ENCODE results near the gene DEPP1.

The DEPP1 gene

GRCh38 chr10:44939691-44940401, 38.8 kb downstream of the DEPP1 start:
- no peaks in the 10 kb centered on the region for H3K27me3 ChIP-seq (ENCODE audit: insufficient read depth, low read length, poor library complexity, severe bottlenecking)
- no peak overlapping the region for H3K4me2 ChIP-seq (ENCODE audit: low read depth, low read length, poor library complexity, severe bottlenecking)
- no peaks in the 10 kb centered on the region for H3K79me2 ChIP-seq (ENCODE audit: insufficient read depth, low read length)
- no peaks in the 10 kb centered on the region for H3F3A ChIP-seq (ENCODE audit: low read depth)
- H3K36me3 ChIP-seq (ENCODE audit: insufficient read depth, low read length), result no peaks in the 10 kb centered on the region
- no peaks in the 10 kb centered on the region for H3K9me2 ChIP-seq (replicated peaks; ENCODE audit: low read depth, low read length)
- H4K20me1 ChIP-seq (ENCODE audit: insufficient read depth, low read length, poor library complexity, severe bottlenecking), result no peaks in the 10 kb centered on the region
- H3K4me3 ChIP-seq (ENCODE audit: low read length, poor library complexity, severe bottlenecking), result no peak overlapping the region
- H3K4me1 ChIP-seq (ENCODE audit: insufficient read depth, low read length, poor library complexity, severe bottlenecking), result peaks cover 23% of the 10 kb centered on the region
- no peak overlapping the region for H3K9ac ChIP-seq (ENCODE audit: low read depth, low read length, poor library complexity, severe bottlenecking)
- 0 out of 2 replicates have a peak, but pooled peaks cover 5% of the 10 kb centered on the region for H3K9me3 ChIP-seq (ENCODE audit: insufficient read depth, low read depth, low read length)
- TF ChIP-seq EZH2phosphoT487 (IDR thresholded peaks at IDR 0.05; ENCODE audit: borderline replicate concordance) (no peak), CTCF (conservative IDR thresholded peaks at IDR 0.05; ENCODE audit: low read length) (no peak)
- H2AFZ ChIP-seq (ENCODE audit: low read length), result no peak overlapping the region

DNA sequence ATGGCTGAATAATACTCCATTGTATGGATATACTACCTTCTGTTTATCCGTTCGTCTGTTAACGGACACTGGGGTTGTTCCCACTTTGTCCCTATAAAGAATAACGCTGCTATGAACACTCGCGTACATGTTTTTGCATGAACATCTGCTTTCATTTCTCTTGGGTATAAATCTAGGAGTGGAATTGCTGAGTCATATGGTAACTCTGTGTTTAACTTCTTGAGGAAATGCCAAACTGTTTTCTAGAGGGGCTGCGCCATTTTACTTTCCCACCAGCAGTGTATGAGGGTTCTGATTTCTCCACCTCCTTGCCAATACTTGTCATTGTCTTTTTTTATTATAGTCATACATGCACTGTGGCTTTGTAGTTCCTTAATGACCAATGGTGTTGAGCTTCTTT, 39.7 kb downstream of the DEPP1 start:
- no peaks in the 10 kb centered on the region for H4K20me1 ChIP-seq (ENCODE audit: insufficient read depth, low read length, poor library complexity, severe bottlenecking)
- H3K9me2 ChIP-seq (replicated peaks; ENCODE audit: low read depth, low read length), result no peaks in the 10 kb centered on the region
- H3K27me3 ChIP-seq (ENCODE audit: insufficient read depth, low read length, poor library complexity, severe bottlenecking), result no peaks in the 10 kb centered on the region
- TF ChIP-seq CTCF (conservative IDR thresholded peaks at IDR 0.05; ENCODE audit: low read length) (no peak), EZH2phosphoT487 (IDR thresholded peaks at IDR 0.05; ENCODE audit: borderline replicate concordance) (no peak)
- H2AFZ ChIP-seq (ENCODE audit: low read length), result no peak overlapping the region
- no peaks in the 10 kb centered on the region for H3K79me2 ChIP-seq (ENCODE audit: insufficient read depth, low read length)
- H3K9me3 ChIP-seq (ENCODE audit: insufficient read depth, low read depth, low read length), result 0 out of 2 replicates have a peak, but pooled peaks cover 1% of the 10 kb centered on the region
- no peak overlapping the region for H3K4me3 ChIP-seq (ENCODE audit: low read length, poor library complexity, severe bottlenecking)
- H3K4me2 ChIP-seq (ENCODE audit: low read depth, low read length, poor library complexity, severe bottlenecking), result no peak overlapping the region
- H3K36me3 ChIP-seq (ENCODE audit: insufficient read depth, low read length), result no peaks in the 10 kb centered on the region
- H3K4me1 ChIP-seq (ENCODE audit: insufficient read depth, low read length, poor library complexity, severe bottlenecking), result peaks cover 23% of the 10 kb centered on the region
- no peak overlapping the region for H3K9ac ChIP-seq (ENCODE audit: low read depth, low read length, poor library complexity, severe bottlenecking)
- H3F3A ChIP-seq (ENCODE audit: low read depth), result no peaks in the 10 kb centered on the region

GRCh38 chr10:44937196-44938005, 41.2 kb downstream of the DEPP1 start:
- Histone ChIP-seq H4K20me1 (ENCODE audit: insufficient read depth, low read length, poor library complexity, severe bottlenecking) (no peaks in the 10 kb centered on the region), H3K4me2 (ENCODE audit: low read depth, low read length, poor library complexity, severe bottlenecking) (no peak overlapping the region), H3K9ac (ENCODE audit: low read depth, low read length, poor library complexity, severe bottlenecking) (no peak overlapping the region), H2AFZ (ENCODE audit: low read length) (no peak overlapping the region), H3F3A (ENCODE audit: low read depth) (no peaks in the 10 kb centered on the region), H3K4me3 (ENCODE audit: low read length, poor library complexity, severe bottlenecking) (no peak overlapping the region), H3K4me1 (ENCODE audit: insufficient read depth, low read length, poor library complexity, severe bottlenecking) (peaks cover 32% of the 10 kb centered on the region), H3K79me2 (ENCODE audit: insufficient read depth, low read length) (no peaks in the 10 kb centered on the region), H3K36me3 (ENCODE audit: insufficient read depth, low read length) (no peaks in the 10 kb centered on the region), H3K9me2 (replicated peaks; ENCODE audit: low read depth, low read length) (no peaks in the 10 kb centered on the region), H3K9me3 (ENCODE audit: insufficient read depth, low read depth, low read length) (no peaks in the 10 kb centered on the region), H3K27me3 (ENCODE audit: insufficient read depth, low read length, poor library complexity, severe bottlenecking) (no peaks in the 10 kb centered on the region)
- TF ChIP-seq EZH2phosphoT487 (IDR thresholded peaks at IDR 0.05; ENCODE audit: borderline replicate concordance) (no peak), CTCF (conservative IDR thresholded peaks at IDR 0.05; ENCODE audit: low read length) (no peak)
